ENCODE measurements around the gene ZDHHC14.
A peak's percentile ranks its signal among the peaks of the same experiment; 100 is the strongest.
"Not testable (repeated sequence)": the region's sequence is repeated elsewhere in the genome, so short reads cannot be mapped to it uniquely, and the experiment has no call there.

ZDHHC14 gene

DNA sequence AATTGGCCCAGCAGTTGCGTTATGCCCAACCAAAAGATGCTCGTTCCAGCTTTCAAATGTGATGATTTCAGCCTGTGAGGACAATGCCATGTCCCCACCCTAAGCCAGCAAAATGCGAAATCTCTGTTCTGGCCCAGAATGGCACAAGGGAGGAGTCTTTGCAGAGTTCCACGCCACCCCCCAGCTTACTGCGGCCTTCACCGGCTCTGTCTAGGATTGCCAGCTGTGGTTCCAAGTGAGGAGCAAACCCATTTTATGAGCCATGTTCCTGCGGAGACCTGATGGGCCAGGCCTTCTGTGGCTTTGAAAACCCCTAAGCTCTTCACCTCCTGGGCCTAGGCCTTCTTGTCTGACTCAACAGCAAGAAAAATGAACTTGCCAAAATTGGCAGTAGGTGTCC lies 295.3 kb downstream of the ZDHHC14 start:
- DNase-seq = no peak

DNA sequence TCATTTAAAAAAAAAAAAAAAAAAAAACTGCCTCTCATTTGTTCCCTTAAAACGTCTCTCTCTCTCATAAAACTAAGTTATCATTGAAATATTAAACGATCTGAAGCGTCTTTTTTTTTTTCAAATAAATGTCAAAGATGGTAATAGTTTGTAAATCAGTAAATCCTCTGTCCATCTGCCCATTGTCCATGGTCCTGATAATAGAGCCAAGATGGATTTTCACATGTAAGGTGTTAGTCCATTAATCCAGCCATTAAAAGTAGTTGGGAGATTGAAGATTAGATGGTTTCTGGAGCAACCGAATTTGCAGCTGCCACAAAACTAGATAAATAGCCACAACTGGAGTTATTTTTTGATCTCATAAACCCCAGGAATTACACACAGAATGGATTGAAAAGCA lies 296.2 kb downstream of the ZDHHC14 start:
- no peak for DNase-seq

DNA sequence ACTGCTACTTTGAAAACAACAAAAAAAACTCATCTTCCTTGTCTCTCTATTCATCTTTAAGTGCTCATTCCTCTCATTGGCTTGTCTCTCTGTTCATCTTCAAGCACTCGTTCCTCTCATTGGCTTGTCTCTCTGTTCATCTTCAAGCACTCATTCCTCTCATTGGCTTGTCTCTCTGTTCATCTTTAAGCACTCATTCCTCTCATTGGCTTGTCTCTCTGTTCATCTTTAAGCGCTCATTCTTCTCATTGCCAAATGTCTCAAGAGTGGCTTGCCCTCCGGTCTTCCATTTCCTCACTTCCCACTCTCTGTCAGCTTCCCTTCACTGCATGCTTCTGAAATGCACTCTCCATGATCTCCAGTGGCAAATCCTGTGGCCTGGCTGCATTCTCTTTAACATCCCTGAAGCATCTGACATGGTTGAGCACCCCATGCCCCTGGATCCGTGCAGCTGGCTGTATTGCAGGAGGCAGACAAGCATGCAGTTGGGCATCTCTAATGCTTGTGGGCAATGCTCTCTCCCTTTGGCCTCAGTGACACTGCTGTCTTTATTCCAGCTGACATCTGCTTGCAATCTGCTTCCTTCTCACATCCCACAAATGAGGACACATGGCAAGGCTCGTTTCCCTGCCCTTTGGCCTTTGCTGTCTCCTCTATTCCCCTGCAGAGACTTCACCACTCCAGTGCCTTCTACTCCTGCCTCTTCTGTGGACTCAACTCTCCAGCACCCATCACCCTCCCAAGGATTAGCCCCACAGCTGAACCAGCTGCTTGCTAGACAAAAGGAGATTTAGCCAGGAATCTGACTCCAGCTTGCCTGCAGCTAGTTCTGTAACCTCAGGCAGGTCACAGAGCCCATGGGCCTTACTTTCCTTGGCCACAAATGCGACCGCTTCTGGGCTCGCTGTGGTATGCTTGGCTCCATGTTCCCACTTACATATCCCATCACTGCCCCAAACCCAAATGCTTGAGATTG lies 298.9 kb downstream of the ZDHHC14 start:
- peak; percentile 56 for DNase-seq

DNA sequence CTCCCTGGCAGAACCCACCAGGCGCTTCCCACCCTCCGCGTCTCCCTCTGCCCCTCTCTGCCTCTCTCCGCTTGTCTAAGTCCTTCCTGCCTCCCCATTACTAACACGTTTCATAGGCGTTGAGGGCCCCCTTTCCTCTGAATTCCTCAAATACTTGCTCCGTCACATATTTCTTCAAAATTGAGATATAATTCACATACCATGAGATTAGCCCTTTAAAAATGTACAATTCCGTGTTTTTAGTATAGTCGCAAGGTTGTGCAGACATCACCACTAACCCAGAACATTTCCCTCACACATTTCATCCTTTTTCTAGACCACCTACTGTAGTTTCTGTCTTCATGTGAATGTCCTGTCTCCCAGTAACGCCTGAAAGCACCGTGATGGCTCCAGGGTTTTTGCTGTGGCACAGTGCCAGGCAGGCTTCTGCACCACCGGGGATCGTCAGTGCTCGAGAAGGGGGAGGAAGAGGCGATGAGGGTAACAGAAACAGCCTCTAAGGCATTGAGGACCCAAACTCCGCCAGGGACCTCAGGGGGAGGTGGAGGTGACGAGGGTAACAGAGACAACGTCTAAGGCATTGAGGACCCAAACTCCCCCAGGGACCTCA lies 300.2 kb downstream of the ZDHHC14 start:
- DNase-seq = no peak

DNA sequence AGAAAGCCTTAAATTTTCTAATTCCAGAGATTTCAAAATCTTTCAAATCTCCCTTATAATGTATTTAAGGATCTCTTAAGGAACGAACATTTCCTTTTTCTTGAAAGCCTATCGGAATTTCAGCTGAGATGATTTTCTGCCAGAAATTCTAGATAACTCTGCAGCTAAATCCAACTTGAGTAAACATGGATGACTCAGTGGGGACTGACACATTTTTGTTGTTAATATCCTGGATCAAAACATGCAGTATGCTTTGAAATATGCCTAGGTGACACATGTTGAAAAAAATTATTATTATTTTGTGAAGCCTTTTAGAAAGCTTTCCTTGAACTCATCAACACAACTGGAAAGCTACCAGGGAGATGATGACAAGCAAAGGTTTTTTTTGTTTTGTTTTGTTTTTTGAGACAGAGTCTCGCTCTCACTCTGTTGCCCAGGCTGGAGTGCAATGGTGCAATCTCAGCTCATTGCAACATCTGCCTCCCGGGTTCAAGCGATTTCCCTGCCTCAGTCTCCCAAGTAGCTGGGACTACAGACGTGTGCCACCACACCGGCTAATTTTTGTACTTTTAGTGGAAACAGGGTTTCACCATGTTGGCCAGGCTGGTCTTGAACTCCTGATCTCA lies 302.0 kb downstream of the ZDHHC14 start:
- DNase-seq = no peak

DNA sequence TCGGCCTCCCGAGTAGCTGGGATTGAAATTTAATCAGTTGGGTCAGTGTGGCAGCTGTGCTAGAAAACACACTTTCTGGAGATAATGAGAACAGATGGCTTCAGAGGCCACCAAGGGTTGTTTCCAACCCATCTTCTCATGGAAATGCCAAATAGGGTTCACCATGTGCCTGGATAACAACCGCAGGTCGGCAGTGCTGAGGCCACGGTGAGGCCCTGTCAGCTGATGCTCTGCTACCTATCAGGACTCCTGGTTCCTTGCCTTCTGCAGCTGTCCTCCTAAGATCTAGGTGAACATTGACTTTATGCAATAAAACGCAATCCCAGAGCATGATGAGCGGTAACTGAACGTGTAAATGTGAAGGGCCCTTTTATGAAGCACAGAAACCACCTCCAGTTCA lies 302.7 kb downstream of the ZDHHC14 start:
- DNase-seq = no peak

DNA sequence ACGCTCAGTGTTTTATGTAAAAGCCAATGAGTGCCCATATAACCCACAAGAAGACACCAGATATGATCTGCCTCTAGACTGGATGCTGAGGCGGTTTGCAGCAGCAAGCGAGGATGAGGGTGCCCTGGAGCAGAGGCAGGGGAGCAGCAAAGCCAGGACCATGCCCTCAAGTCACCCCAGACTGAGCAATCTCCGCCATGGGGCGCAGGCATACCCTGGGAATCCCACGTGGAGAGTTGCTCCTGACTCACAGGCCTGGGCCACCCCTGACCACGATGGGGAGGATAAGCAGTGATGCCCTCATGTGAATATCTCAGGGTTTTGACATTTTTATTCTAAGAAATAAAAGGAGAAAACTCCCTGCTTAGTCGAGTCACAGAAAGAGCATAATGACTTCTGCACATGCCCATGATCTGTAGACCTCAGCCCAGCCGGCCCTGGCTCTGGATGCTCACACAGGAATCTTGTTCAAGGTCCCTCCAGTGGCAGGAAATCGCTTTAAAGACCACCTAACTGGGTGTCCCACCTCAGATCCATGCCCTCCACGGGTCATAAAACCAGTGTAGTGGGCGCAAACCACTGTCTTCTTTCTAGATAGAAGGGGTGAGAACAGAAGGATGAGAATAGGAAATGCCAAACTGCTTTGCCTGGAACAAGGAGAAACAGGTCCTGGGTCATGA lies 303.8 kb downstream of the ZDHHC14 start:
- DNase-seq = no peak

DNA sequence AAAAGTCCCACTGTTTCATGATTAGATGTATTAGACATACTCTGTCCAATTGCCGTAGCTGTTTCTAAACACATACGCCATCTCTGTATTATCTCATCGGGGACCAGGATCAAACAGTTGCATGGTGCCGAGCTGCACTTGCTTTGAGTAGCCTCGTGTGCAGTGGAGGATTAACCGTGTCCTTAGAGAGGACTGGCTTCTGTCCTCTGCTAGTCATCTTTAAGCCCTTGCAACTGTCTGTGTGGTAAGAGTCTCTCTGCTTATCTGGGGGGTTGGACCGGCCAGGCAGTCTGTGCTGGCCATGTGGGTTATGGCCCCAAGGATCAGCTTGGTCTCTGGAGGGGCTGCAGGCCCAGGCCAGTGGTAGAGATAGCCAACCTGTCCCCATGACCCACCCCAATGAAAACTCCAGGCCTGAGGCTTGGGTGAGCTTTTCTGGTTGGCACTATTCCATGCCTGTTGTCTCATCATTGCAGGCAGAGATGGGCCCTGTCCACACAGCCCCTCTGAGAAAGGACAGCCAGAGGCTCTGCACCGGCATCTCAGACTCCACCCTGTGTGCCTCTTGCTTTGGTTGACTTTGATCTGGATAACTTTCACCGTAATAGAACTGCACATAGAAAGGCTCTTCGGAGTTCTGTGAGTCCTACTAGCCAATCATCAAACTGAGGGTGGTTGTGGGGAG lies 304.7 kb downstream of the ZDHHC14 start:
- no peak for DNase-seq

DNA sequence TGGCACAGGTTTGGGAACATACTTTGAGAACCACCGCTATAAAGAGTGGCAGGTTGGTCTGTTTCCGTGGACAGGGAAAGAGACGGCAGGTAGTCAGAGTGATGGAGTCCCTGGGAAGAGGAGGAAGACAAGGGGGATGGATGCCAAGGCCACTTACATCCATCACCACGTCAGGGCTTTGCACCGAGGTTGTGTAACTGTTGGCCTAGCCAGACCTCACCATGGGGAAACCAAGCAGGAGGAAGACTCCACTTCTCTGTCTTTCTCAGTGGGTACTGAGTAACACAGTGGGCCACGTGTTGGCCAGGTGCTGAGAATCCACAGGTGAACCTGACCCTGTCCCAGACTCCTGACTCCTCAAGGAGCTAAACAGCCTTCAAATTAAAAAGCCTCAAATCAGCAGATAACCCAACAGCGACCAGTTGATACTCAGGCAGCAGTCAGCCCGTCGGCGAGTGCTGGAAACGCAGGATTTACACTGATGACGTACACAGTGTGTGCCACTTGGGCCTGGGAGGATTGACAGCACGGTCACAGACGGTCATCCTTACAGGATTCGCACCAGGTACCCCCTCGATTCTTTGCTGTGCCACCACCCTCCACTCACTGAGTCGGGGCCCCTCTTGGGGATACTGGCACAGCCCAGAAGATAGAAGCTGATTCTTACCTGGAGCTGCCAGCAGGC lies 307.4 kb downstream of the ZDHHC14 start:
- DNase-seq = no peak

DNA sequence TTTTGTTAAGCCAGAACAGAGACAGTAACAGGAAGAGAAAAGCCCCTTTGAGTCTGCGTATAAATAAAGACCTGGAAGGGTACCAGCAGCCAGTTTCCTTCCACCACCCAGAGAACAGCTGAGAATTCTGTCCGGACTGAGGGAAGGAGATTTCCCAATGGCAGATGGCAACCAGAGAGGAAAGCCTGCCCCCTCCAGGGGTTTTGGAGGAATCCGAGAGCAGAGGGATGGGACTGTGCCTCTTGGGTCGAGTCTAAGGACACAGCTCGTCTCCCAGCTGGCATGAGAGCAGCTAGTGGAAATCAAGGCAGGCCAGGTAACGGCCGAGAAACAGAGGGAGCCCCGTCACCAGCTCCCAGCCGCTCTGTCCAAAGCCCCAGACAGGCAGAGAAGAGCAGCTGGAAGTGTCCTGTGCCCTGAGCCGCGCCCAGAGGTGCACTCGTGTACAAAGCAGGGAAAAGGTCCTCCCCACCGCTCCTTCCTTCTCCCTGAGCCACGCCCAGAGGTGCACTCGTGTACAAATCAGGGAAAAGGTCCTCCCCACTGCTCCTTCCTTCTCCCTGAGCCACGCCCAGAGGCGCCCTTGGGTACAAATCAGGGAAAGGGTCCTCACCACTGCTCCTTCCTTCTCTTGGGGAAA lies 308.1 kb downstream of the ZDHHC14 start:
- DNase-seq = no peak

DNA sequence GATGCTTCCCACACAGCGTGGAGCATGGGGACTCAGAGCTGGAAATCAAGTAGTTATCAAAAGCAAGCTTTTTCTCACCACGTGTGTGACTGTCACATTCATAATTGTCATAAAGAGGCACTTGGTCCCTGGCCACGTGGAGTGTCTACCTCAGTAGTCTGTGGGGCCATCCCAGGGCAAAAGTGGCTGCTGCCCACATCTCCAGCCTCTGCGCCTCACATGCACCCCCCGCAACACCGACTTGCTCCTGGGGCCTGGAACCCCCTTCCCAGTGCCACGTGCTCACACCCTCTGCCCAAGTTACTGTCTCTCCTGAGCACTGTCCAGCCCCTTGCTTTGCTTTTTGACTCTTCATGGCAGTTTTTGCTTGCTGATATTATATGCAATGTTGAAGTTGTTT lies 308.9 kb downstream of the ZDHHC14 start:
- no peak for DNase-seq

DNA sequence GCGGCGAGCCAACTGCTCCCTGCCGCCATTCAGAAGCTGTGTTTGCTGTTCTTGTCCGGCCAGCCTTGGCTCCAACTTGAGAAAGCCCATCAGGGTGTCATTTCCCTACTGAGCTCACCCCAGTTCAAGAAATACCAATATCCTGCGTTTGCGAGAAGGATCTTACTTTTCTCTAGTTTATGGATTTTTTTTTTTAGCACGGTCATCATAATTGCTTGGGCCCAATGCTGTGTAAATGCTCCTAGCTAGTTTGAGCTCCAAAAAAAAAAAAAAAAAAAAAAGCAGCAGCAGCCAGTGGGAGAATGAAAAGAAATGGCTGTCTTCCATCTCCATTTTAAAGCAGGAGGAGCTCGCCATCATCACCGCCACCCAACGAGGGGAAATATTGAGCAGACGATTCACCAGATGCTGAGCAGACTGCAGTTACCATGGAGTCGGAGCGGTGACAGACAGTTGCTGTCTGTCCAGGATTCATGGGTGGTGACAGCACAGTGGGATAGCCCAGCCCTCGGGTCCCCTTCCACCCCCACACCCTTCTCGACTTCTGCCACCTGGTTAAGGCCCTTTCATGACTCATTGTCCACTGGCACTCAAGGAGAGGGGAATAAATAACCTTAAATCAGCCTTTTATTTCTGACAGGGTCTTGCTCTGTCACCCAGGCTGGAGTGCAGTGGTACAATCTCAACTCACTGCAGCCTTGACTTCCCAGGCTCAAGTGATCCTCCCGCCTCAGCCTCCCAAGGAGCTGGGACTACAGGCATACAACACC lies 309.6 kb downstream of the ZDHHC14 start:
- no peak for DNase-seq

DNA sequence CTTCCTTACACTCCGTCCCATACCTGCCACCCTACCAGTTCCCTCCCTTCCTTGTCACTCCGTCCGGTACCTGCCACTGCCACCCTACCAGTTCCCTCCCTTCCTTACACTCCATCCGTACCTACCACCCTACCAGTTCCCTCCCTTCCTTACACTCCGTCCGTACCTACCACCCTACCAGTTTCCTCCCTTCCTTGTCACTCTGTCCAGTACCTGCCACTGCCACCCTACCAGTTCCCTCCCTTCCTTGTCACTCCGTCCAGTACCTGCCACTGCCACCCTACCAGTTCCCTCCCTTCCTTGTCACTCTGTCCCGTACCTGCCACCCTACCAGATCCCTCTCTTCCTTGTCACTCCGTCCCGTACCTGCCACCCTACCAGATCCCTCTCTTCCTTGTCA lies 310.6 kb downstream of the ZDHHC14 start:
- DNase-seq = not testable (repeated sequence)

DNA sequence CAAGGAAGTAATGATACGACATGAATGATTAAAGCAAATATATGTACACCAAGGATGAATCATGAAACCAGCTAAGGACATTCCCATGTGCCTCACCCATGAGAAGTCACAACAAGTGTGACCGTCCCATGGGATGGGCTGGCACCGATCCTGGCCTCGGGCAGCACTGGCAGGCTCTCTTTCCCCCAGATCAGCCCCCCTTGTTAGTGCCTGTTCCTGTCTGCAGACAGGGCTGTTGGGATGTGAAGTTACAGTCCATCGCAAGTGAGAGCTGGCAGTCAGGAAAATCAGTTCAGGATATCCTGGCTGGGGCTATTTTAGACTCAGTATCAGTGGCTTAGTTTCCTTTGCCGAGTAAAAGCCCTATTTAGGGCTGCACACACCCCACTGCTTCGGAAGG lies 312.9 kb downstream of the ZDHHC14 start:
- no peak for DNase-seq

DNA sequence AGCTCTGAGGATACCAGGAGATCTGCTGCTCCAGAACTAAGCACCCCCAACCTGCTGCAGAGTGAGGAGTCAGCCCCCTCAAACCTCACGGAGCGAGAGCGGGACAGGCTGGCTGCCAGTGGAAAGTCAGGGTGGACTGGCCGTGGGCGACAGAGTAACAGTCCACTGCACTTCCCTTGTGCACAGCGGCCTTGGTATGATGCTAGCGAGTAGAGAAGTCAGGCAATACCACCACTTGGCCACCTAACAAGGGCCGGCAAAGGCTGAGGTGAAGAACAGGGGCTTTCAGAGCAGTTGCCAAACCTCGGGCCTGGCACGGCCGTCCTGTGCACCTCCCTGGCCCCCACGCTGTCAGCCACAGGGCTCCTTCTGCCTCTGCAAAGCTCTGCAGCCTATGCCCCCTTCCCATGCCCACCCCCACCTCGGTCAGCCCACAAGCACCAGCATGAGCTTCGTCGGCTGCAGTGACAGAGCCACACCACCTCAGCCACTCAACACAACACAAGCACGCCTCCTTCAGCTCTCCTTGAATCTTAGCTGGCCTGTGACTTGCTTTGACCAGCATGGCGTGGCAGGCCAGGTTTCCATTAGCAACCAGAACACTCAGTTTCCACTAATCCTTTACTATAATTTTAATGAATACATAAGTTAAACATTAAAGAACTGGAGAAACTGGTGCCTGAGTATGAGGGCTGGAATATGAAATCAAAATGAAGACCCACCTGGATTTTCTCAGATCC lies 314.5 kb downstream of the ZDHHC14 start:
- no peak for DNase-seq

DNA sequence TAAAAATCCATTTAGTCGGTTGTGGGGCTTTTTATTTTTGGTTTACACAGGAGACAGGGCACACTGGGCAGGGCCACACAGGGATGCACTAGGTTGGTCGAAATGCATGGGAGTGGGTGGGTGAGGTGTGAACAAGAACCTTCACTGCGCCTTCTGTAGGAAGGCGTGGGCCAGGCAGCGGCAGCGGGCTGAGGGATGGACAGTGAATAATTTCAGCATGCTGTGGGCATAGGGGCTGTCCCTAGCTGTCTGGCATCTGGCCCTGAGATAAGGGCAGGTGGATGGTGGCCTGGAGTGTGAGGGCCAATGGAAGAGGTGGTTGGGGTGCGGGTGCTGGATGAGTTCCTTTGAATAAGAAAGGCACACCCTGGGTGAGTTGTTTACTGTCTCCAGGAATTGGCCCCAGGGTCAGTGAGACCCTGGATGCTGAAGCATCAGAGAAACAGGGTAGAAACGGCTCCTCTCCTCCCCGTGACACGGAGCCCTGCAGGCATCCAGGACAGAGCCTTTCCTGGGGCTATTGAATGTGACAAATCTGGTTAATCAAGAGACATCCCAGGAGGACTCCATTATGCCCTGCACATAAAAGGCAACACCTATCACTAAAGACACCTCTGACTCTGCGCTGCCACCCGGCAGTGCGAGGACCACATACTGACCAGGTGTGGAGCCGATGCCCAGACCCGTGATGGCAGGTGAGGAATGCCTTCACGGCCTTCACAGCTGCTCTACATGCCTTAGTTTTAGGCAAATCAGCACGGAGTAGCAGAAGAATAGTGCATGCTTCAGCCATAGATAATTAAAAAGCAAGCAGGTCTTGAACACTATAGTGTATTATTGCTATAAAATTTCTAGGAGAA lies 319.0 kb downstream of the ZDHHC14 start:
- DNase-seq = no peak

DNA sequence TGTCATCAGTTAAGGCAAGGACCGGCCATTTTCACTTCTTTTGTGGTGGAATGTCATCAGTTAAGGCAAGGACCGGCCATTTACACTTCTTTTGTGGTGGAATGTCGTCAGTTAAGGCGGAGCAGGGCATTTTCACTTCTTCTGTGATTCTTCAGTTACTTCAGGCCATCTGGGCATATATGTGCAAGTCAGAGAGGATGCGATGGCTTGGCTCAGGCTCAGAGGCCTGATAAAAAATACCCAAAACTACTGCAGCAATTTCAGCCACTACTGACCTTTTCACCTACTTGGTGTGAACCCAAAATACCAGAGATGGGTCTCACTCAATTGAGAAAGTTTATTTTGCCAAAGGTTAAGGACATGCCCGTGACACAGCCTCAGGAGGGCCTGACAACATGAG lies 325.4 kb downstream of the ZDHHC14 start:
- not testable (repeated sequence) for DNase-seq

DNA sequence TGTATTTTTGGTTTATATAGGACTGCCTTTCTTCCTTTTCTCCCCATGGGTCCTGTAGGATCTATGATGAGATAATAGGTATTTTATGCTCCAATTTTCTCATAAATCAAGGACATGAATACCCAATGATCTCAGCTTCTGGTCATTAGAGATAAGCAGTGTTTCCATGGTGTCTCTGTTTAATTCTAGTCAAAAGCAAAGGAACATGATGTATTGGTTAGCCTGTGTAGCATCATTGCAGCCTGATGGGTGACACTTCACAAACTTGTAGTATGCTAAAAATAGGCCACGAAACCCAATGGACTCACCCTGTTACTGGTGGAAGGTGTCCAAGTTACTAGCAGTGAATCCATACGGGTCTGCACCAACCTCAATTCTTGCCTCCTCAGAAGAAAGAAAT lies 325.9 kb downstream of the ZDHHC14 start:
- DNase-seq = no peak

DNA sequence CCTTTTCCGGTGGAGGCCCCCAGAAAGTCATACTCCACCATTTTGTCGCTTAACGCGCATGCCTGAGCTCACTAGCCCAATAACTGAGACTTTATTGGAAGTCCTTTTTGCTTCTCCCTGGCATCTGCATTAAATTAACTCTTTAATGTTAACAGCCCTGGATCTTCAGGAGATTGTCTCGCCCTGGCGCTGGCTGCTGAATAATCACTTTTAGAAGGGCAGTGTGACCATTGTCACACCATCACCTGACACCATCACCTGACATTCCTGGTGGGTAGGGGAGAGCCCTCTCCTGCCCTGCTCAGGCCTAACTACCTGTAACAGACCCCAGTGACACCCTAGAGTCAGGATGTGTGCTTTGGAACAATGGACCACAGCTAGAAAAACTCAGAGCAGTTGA lies 326.6 kb downstream of the ZDHHC14 start:
- no peak for DNase-seq

All from eye (tissue), 1 donor.